Astrocyte (in vitro differentiated cells and primary cell): ENCODE measurements around the gene SRBD1. TPM values are rescaled to one million over a fixed set of nuclear protein-coding genes. Genes with fewer than 3 reads are reported as not detected.

Source experiments
- DNase-seq: peaks from one replicate; pipeline ENCODE4 v3.0.0-alpha.2; 2010; ENCODE audit warnings: low read depth
- FAIRE-seq: peaks from 2 replicates; lab custom pipeline; 2011; peaks lifted over from hg19 to GRCh38; lab: Jason Lieb, UNC
- H2AFZ ChIP-seq: 2 replicates; pipeline ENCODE4 v1.6.0; 2012; ENCODE audit warnings: low read depth, low read length, inconsistent platforms
- H3K27ac ChIP-seq: 2 replicates; pipeline ENCODE4 v1.5.1; 2011; ENCODE audit warnings: low read depth, low read length, inconsistent platforms
- H3K27me3 ChIP-seq: 2 replicates; pipeline ENCODE4 v1.6.0; 2011; ENCODE audit warnings: low read length, inconsistent platforms; ENCODE audit not compliant: insufficient read depth
- H3K36me3 ChIP-seq: 2 replicates; pipeline ENCODE4 v1.5.1; 2011; ENCODE audit warnings: low read length, inconsistent platforms; ENCODE audit not compliant: insufficient read depth
- H3K4me1 ChIP-seq: 2 replicates; pipeline ENCODE4 v1.5.1; 2011; ENCODE audit warnings: low read length, inconsistent platforms; ENCODE audit not compliant: insufficient read depth
- H3K4me2 ChIP-seq: 2 replicates; pipeline ENCODE4 v1.6.0; 2012; ENCODE audit warnings: low read length, inconsistent platforms
- H3K4me3 ChIP-seq: 2 replicates; pipeline ENCODE4 v1.5.1; 2011; ENCODE audit warnings: low read depth, mild to moderate bottlenecking, low read length, inconsistent platforms; ENCODE audit not compliant: insufficient read depth
- H3K79me2 ChIP-seq: 2 replicates; pipeline ENCODE4 v1.6.0; 2012; ENCODE audit warnings: mild to moderate bottlenecking, low read length, inconsistent platforms; ENCODE audit not compliant: insufficient read depth
- H3K9ac ChIP-seq: 2 replicates; pipeline ENCODE4 v1.6.0; 2012; ENCODE audit warnings: mild to moderate bottlenecking, low read length, inconsistent platforms
- H3K9me3 ChIP-seq: 2 replicates; pipeline ENCODE4 v1.5.1; 2012; ENCODE audit warnings: low read depth, mild to moderate bottlenecking, low read length, inconsistent platforms; ENCODE audit not compliant: insufficient read depth
- H4K20me1 ChIP-seq: 2 replicates; pipeline ENCODE4 v1.6.0; 2012; ENCODE audit warnings: low read length, inconsistent platforms; ENCODE audit not compliant: insufficient read depth
- H3K27ac Mint-ChIP-seq: one replicate; pipeline ENCODE4 v1.8.0; 2021; ENCODE audit warnings: mild to moderate bottlenecking, mixed read lengths; ENCODE audit not compliant: unreplicated experiment
- H3K27me3 Mint-ChIP-seq: one replicate; pipeline ENCODE4 v1.8.0; 2021; ENCODE audit warnings: low read depth, mixed read lengths; ENCODE audit not compliant: unreplicated experiment
- H3K36me3 Mint-ChIP-seq: one replicate; pipeline ENCODE4 v1.8.0; 2021; ENCODE audit warnings: low read depth, mixed read lengths; ENCODE audit not compliant: unreplicated experiment
- H3K4me1 Mint-ChIP-seq: one replicate; pipeline ENCODE4 v1.8.0; 2021; ENCODE audit warnings: low read depth, mixed read lengths; ENCODE audit not compliant: unreplicated experiment
- H3K4me3 Mint-ChIP-seq: one replicate; pipeline ENCODE4 v1.8.0; 2021; ENCODE audit warnings: mild to moderate bottlenecking, moderate library complexity, mixed read lengths; ENCODE audit not compliant: unreplicated experiment
- H3K9me3 Mint-ChIP-seq: one replicate; pipeline ENCODE4 v1.8.0; 2021; ENCODE audit warnings: mild to moderate bottlenecking, mixed read lengths; ENCODE audit not compliant: unreplicated experiment
- CTCF ChIP-seq: IDR thresholded peaks from 2 replicates; pipeline ENCODE4 v1.5.1; 2011; ENCODE audit warnings: low read depth, mild to moderate bottlenecking, inconsistent platforms, low read length, moderate library complexity; ENCODE audit not compliant: insufficient read depth
- EZH2 ChIP-seq: IDR thresholded peaks from 2 replicates; pipeline ENCODE4 v1.6.1; 2012; ENCODE audit warnings: mild to moderate bottlenecking, low read length, inconsistent platforms; ENCODE audit not compliant: insufficient read depth
- total RNA-seq: library from RNA; stranded (reverse); gene quantifications from 2 replicates; pipeline ENCODE4 v1.2.1, GENCODE V29; 2021

SRBD1 gene
- total RNA-seq, 1 donor from 2014 or later, result 9.3 TPM

DNA sequence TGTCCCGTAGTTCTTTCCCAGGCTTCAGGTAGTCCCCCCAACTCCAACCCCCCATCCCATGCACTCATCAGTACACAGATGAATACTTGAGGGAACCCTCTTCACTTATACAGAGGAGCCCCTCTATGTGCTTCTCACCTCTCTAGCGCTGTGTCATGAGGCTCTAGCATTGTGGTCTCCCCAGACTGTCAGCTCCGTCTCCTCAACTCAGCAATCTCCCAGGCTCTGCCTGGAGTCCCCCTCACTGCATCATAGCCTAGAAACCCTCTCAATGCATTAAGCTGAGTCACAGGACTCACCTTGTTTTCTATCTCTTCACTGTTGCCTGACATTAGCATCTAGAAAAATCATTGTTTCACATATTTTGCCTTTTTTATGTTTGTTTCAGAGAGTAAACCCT lies 20.3 kb upstream of the SRBD1 start:
- H3K27me3 Mint-ChIP-seq, result peaks cover 40% of the 10 kb centered on the region
- no peak overlapping the region for H3K4me2 ChIP-seq
- no peak overlapping the region for H3K9ac ChIP-seq
- H3K4me3 Mint-ChIP-seq, result no peak overlapping the region
- no peaks in the 10 kb centered on the region for H3K36me3 ChIP-seq
- H3K36me3 Mint-ChIP-seq, result no peaks in the 10 kb centered on the region
- H4K20me1 ChIP-seq, result no peaks in the 10 kb centered on the region
- H2AFZ ChIP-seq, result no peak overlapping the region
- H3K79me2 ChIP-seq, result no peaks in the 10 kb centered on the region
- H3K9me3 ChIP-seq, result no peaks in the 10 kb centered on the region
- H3K27me3 ChIP-seq, result peaks cover 27% of the 10 kb centered on the region
- H3K4me1 Mint-ChIP-seq, result peaks cover 7% of the 10 kb centered on the region
- no peak for DNase-seq
- no peaks in the 10 kb centered on the region for H3K4me1 ChIP-seq
- FAIRE-seq, result no peak
- TF ChIP-seq EZH2, result no peak
- TF ChIP-seq CTCF, result no peak
- H3K4me3 ChIP-seq, result no peak overlapping the region
- no peak overlapping the region for H3K27ac Mint-ChIP-seq
- H3K9me3 Mint-ChIP-seq, result no peaks in the 10 kb centered on the region
- no peak overlapping the region for H3K27ac ChIP-seq

DNA sequence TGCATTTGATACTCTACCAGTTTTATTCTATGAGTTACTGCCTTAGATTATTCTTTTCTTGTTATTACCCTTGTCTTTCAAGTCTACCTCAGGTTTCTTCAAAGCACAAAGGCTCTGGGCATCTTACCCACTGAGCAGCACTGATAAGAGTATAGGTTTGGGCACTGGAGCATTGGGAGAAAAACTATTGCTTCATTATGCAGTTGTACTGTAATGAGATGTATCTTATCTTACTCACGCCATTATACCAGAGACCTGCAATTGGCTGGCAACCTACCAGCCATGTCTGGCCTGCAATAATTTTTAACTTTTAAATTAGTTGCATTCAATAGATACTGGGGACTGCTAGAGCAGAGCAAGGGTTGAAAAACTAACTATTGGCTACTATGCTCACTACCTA lies 18.9 kb upstream of the SRBD1 start:
- Histone ChIP-seq H3K4me2 (no peak overlapping the region), H3K9me3 (no peaks in the 10 kb centered on the region), H3K79me2 (no peaks in the 10 kb centered on the region), H3K9ac (no peak overlapping the region), H3K4me3 (no peak overlapping the region), H3K27ac (no peak overlapping the region), H2AFZ (no peak overlapping the region), H3K36me3 (no peaks in the 10 kb centered on the region), H4K20me1 (no peaks in the 10 kb centered on the region), H3K27me3 (peaks cover 31% of the 10 kb centered on the region), H3K4me1 (no peaks in the 10 kb centered on the region)
- H3K36me3 Mint-ChIP-seq, result no peaks in the 10 kb centered on the region
- TF ChIP-seq CTCF (no peak), EZH2 (no peak)
- DNase-seq, result no peak
- FAIRE-seq, result no peak
- H3K27me3 Mint-ChIP-seq, result peaks cover 39% of the 10 kb centered on the region
- no peak overlapping the region for H3K27ac Mint-ChIP-seq
- no peak overlapping the region for H3K4me3 Mint-ChIP-seq
- no peaks in the 10 kb centered on the region for H3K9me3 Mint-ChIP-seq
- H3K4me1 Mint-ChIP-seq, result peaks cover 7% of the 10 kb centered on the region

DNA sequence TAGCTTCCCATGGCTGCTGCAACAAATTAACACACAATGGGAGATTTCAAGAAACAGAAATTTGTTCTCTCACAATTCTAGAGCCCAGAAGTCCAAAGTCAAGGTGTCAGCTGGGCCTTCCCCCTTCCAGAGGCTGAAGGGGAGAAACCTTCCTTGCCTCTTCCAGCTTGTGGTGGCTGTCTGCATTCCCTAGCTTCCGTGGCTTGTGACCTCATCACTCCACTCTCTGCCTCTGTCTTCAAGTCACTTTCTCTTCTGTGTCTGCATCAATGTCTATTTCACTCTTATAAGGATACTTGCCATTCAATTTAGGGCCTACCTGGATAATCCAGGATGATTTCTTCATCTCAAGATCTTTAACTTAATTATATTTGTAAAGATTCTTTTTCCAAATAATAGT lies 16.8 kb upstream of the SRBD1 start:
- H3K79me2 ChIP-seq, result no peaks in the 10 kb centered on the region
- H4K20me1 ChIP-seq, result no peaks in the 10 kb centered on the region
- no peaks in the 10 kb centered on the region for H3K36me3 Mint-ChIP-seq
- peaks cover 42% of the 10 kb centered on the region for H3K27me3 Mint-ChIP-seq
- FAIRE-seq, result no peak
- TF ChIP-seq CTCF, result no peak
- no peak for TF ChIP-seq EZH2
- peaks cover 7% of the 10 kb centered on the region for H3K4me1 Mint-ChIP-seq
- no peak overlapping the region for H2AFZ ChIP-seq
- peak overlapping the region; percentile 63 for H3K27ac Mint-ChIP-seq
- H3K9me3 ChIP-seq, result no peaks in the 10 kb centered on the region
- no peak overlapping the region for H3K4me2 ChIP-seq
- no peak overlapping the region for H3K4me3 ChIP-seq
- H3K4me3 Mint-ChIP-seq, result no peak overlapping the region
- H3K9me3 Mint-ChIP-seq, result no peaks in the 10 kb centered on the region
- peaks cover 27% of the 10 kb centered on the region for H3K27me3 ChIP-seq
- H3K36me3 ChIP-seq, result no peaks in the 10 kb centered on the region
- H3K9ac ChIP-seq, result no peak overlapping the region
- no peak overlapping the region for H3K27ac ChIP-seq
- DNase-seq, result peak; percentile 58
- H3K4me1 ChIP-seq, result no peaks in the 10 kb centered on the region
